Karpas-422 (cell line): Measurements from ENCODE around the gene FUZ. TPM values are rescaled to one million over a fixed set of nuclear protein-coding genes. Genes with fewer than 3 reads are reported as not detected.
A peak's percentile ranks its signal among the peaks of the same experiment; 100 is the strongest.

Experiments
- DNase-seq: peaks from one replicate; pipeline ENCODE4 v3.0.0-alpha.2; 2015
- H2AFZ ChIP-seq: fragments of 200-600 bp; sonication (generic); 2 replicates; pipeline ENCODE4 v1.6.1; 2014; ENCODE audit warnings: antibody characterized with exemption, low read length, mixed read lengths
- H3K27ac ChIP-seq: fragments of 200-600 bp; sonication (generic); 2 replicates; pipeline ENCODE4 v1.5.1; 2014; ENCODE audit warnings: mild to moderate bottlenecking, low read length, moderate library complexity
- H3K27me3 ChIP-seq: fragments of 200-600 bp; sonication (generic); 2 replicates; pipeline ENCODE4 v1.6.1; 2014; ENCODE audit warnings: low read length, mixed read lengths
- H3K36me3 ChIP-seq: fragments of 200-600 bp; sonication (generic); 2 replicates; pipeline ENCODE4 v1.6.1; 2014; ENCODE audit warnings: low read length, mixed read lengths; ENCODE audit not compliant: insufficient read depth
- H3K4me1 ChIP-seq: fragments of 200-600 bp; sonication (generic); 2 replicates; pipeline ENCODE4 v1.6.1; 2014; ENCODE audit warnings: mild to moderate bottlenecking, low read length, mixed read lengths
- H3K4me2 ChIP-seq: fragments of 200-600 bp; sonication (generic); 2 replicates; pipeline ENCODE4 v1.6.1; 2014; ENCODE audit warnings: low read length, low read depth, mild to moderate bottlenecking; ENCODE audit not compliant: poor library complexity, severe bottlenecking
- H3K4me3 ChIP-seq: fragments of 200-600 bp; sonication (generic); 2 replicates; pipeline ENCODE4 v1.5.1; 2014; ENCODE audit warnings: mild to moderate bottlenecking, antibody characterized with exemption, low read length, mixed read lengths
- H3K79me2 ChIP-seq: fragments of 200-600 bp; sonication (generic); 2 replicates; pipeline ENCODE4 v1.6.1; 2014; ENCODE audit warnings: mild to moderate bottlenecking, low read length, mixed read lengths
- H3K9ac ChIP-seq: fragments of 200-600 bp; sonication (generic); 2 replicates; pipeline ENCODE4 v1.6.0; 2014; ENCODE audit warnings: low read length
- H3K9me2 ChIP-seq: fragments of 200-600 bp; sonication (generic), shearing (Covaris generic); replicated peaks from 2 replicates; pipeline ENCODE4 v1.6.0; 2014; ENCODE audit warnings: mild to moderate bottlenecking, low read length, moderate library complexity; ENCODE audit not compliant: insufficient read depth
- H3K9me3 ChIP-seq: fragments of 300-700, 200-600 bp; sonication (generic); 2 replicates; pipeline ENCODE4 v1.6.1; 2014; ENCODE audit warnings: low read length, mixed read lengths
- H4K20me1 ChIP-seq: fragments of 200-600 bp; sonication (generic); 2 replicates; pipeline ENCODE4 v1.6.1; 2014; ENCODE audit warnings: mild to moderate bottlenecking, antibody characterized with exemption, low read length, low read depth; ENCODE audit not compliant: insufficient read depth
- total RNA-seq: library from RNA; depleted of rRNA; stranded (reverse); fragments of >200 nt; shearing (Covaris generic); gene quantifications from 2 replicates; pipeline ENCODE4 v1.2.3, GENCODE V29; 2014; ENCODE audit warnings: low replicate concordance

The FUZ gene
- total RNA-seq, 1 experiment from 2014 or later: 15.8 TPM

DNA sequence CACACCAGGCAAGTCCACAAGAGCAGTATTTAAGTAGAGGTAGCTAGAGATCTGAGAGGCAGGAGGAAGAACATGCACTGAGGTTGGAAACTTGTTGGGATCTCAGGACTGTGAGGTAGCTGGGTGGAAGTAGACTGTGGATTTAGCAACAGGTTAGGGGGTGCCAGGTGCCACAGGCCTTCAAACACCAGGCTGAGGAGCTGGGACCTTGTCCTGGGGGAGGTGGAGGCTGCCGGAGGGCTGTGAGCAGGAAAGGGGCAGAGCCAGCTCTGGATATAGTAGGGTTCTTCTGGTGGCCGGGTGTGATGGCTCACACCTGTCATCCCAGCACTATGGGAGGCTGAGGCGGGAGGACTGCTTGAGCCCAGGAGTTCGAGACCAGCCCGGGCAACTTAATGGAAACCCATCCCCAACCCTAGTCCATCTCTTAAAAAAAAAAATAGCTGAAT is 3.1 kb downstream of the FUZ start:
- no peaks in the 10 kb centered on the region for H3K79me2 ChIP-seq
- H3K36me3 ChIP-seq: no peaks in the 10 kb centered on the region
- H3K4me2 ChIP-seq: peak overlapping the region; percentile 89
- no peak overlapping the region for H2AFZ ChIP-seq
- H3K9me3 ChIP-seq: no peaks in the 10 kb centered on the region
- H3K27me3 ChIP-seq: no peaks in the 10 kb centered on the region
- no peaks in the 10 kb centered on the region for H3K9me2 ChIP-seq
- no peak overlapping the region for H3K27ac ChIP-seq
- peak overlapping the region; percentile 76 for H3K4me3 ChIP-seq
- no peaks in the 10 kb centered on the region for H4K20me1 ChIP-seq
- no peak for DNase-seq
- H3K4me1 ChIP-seq: peaks cover 36% of the 10 kb centered on the region
- peak overlapping the region; percentile 67 for H3K9ac ChIP-seq

DNA sequence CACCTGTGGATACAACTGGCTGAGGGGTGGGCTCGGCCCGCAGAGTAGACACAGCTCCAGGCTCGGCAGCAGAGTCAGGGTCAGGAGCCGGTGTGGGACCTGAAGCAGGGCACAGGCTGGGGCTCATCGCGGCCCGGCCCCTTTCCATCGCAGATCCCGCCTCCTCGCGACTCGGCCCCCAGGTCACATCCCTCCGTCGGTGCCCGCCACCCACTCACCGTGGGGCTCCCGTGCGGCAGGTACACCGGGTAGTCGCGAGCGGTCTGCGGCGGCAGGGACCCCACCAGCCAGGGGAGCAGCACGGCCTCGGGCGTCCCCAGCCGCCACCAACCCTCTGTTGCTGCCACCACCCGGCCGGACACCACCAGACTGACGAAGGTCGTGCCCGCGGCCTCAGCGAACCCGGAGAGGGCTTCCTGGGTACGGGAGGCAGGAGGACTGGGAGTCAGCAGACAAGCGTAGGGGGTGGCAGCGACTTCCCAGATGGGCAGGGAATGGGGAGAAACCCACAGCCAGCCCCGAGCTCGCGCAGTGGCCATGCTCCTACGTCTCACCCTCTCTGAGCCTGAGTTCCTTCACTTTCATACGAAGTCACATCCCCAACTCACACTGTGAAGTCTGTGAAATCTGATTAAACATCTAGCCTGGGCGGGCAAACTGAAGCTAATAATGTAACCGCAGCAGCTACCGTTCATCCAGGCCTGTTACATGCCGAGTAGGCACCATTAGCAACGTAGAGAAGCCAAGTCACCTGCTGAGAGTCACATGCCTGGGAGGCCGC is 3.7 kb downstream of the FUZ start:
- no peaks in the 10 kb centered on the region for H3K27me3 ChIP-seq
- H3K4me1 ChIP-seq: peaks cover 34% of the 10 kb centered on the region
- no peaks in the 10 kb centered on the region for H3K79me2 ChIP-seq
- peak overlapping the region; percentile 67 for H3K9ac ChIP-seq
- H3K4me3 ChIP-seq: peak overlapping the region; percentile 76
- H4K20me1 ChIP-seq: no peaks in the 10 kb centered on the region
- 0 out of 2 replicates have a peak, but pooled peaks cover 5% of the 10 kb centered on the region for H3K36me3 ChIP-seq
- no peaks in the 10 kb centered on the region for H3K9me3 ChIP-seq
- peak overlapping the region; percentile 89 for H3K4me2 ChIP-seq
- peak overlapping the region; percentile 61; the same call in 1 of the 2 replicates for H2AFZ ChIP-seq
- DNase-seq: peak; percentile 75
- H3K27ac ChIP-seq: no peak overlapping the region
- no peaks in the 10 kb centered on the region for H3K9me2 ChIP-seq

DNA sequence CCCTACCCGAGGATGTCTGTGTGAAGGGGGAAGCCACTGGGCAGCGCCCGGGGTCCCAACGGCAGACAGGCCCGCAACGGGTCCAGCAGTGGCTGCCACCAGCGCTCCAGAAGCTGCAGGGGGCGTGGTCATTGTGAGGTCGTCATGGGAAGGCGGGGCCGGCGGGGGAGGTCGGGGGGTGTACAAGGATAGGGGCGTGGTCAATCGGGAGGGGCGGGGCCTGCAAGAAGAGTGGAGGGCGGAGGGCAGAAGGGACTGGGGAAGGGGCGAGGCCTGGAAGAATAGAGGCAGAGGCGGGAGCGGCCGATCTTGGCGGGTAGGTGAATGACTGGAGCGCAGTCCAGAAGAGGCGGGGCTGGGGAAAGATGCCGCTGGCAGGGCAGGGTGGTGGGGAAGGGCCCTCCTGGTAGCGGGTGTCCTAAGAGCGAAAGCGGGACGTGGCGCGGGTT is 4.4 kb downstream of the FUZ start:
- Histone ChIP-seq H3K27me3 (no peaks in the 10 kb centered on the region), H2AFZ (peak overlapping the region; percentile 61; the same call in 1 of the 2 replicates), H3K36me3 (0 out of 2 replicates have a peak, but pooled peaks cover 5% of the 10 kb centered on the region), H3K9ac (peak overlapping the region; percentile 67), H3K27ac (no peak overlapping the region), H3K4me2 (peak overlapping the region; percentile 89), H3K79me2 (no peaks in the 10 kb centered on the region), H3K4me1 (peaks cover 28% of the 10 kb centered on the region), H3K4me3 (peak overlapping the region; percentile 76), H3K9me2 (no peaks in the 10 kb centered on the region), H3K9me3 (no peaks in the 10 kb centered on the region), H4K20me1 (no peaks in the 10 kb centered on the region)
- DNase-seq: peak; percentile 97

DNA sequence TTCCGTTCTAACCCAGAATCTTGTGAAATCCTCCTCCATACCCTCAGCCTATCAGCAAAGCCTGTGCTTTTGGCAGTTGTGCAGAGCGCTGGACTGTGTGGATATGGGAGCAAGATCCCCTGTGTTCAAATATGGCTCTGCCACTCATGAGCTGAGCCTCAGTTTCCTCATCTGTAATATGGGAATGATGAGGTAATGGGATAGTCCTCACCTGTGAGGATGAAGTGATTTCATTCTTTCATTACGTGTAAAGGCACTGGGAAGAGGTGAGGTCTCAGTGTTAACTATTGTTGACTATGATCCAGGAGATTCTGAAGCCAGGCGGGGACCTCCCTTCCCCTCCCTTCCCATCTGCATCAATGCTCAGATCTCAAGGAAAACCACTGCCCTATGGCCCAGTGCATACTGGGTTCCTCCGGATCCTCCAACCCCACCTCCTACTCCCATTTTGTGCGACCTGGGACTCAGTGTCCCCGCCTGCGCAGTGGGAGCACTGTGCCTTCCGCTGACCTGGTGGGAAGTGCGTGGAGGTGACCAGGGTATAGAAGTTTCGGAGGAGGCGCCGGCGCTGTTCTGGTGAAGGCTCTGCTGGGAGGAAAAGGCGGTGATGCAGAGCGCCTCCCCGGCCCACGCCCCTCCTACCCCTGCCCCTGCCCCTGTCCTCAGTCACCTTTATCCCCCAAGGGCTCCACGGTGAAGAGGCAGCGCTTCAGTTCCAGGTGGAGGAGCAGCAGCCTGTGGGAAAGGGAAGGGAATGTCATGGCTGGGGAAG is 5.0 kb downstream of the FUZ start:
- no peak for DNase-seq

DNA sequence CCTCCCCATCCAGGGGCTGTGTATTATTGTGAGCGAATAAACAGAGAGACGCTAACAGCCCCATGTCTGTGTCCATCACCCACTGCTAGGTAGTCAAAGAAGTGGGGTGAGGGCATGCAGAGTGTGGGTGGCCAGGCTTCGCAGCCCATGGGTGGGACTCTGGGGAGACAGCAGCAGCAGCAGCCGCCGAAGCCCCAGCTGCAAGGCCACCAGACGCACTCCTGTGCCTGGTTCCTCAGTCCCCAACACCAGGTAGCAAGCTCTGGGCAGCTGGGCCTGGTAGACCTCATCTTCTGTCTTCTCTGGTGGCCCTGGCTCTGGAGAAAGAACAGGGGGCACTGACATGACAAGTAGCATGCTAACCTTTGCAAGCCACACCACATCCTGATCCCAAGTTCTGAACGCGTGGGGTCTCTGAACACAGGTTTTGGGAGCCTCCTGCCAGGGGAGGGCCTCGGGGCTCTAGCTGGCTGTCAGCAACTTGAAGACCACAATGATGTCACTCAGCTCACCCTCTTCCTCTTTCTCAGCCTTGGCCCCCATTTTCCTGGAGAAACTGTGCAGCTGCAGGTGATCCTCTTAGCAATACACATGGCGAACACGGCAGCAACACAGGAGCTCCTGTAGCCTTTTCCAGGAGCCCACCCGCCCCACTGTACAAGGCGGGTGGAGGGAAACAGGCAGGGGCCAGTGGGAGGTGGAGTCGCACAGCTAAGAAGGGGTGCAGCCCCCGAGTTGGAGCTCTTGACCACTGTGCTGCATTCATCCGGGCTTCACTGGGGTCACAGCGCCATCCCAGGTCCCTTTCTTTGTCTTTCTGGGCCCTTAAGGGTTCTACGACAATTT is 5.8 kb downstream of the FUZ start:
- H3K79me2 ChIP-seq: no peaks in the 10 kb centered on the region
- H3K9me3 ChIP-seq: no peaks in the 10 kb centered on the region
- peak; percentile 71 for DNase-seq
- H3K4me3 ChIP-seq: no peak overlapping the region
- H3K36me3 ChIP-seq: 0 out of 2 replicates have a peak, but pooled peaks cover 15% of the 10 kb centered on the region
- H3K4me1 ChIP-seq: peaks cover 19% of the 10 kb centered on the region
- H3K4me2 ChIP-seq: no peak overlapping the region
- H2AFZ ChIP-seq: no peak overlapping the region
- H4K20me1 ChIP-seq: no peaks in the 10 kb centered on the region
- no peak overlapping the region for H3K27ac ChIP-seq
- H3K9ac ChIP-seq: no peak overlapping the region
- H3K9me2 ChIP-seq: no peaks in the 10 kb centered on the region
- H3K27me3 ChIP-seq: no peaks in the 10 kb centered on the region

More for the DNA sequence above, 5.0 kb downstream of the FUZ start:
- Histone ChIP-seq H3K36me3 (0 out of 2 replicates have a peak, but pooled peaks cover 11% of the 10 kb centered on the region), H4K20me1 (no peaks in the 10 kb centered on the region), H3K9ac (no peak overlapping the region), H3K27ac (no peak overlapping the region), H3K9me2 (no peaks in the 10 kb centered on the region), H3K4me1 (peaks cover 27% of the 10 kb centered on the region), H3K4me2 (peak overlapping the region; percentile 89), H2AFZ (no peak overlapping the region), H3K79me2 (no peaks in the 10 kb centered on the region), H3K9me3 (no peaks in the 10 kb centered on the region), H3K27me3 (no peaks in the 10 kb centered on the region), H3K4me3 (peak overlapping the region; percentile 76; the same call in 1 of the 2 replicates)

DNA sequence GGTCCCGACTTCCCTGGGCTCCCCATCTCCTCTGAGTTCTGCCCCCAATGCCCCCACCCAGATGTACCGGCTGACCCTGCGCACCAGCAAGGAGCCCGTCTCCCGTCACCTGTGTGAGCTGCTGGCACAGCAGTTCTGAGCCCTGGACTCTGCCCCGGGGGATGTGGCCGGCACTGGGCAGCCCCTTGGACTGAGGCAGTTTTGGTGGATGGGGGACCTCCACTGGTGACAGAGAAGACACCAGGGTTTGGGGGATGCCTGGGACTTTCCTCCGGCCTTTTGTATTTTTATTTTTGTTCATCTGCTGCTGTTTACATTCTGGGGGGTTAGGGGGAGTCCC is 6.5 kb downstream of the FUZ start:
- H4K20me1 ChIP-seq: no peaks in the 10 kb centered on the region
- H3K27me3 ChIP-seq: no peaks in the 10 kb centered on the region
- H2AFZ ChIP-seq: no peak overlapping the region
- no peaks in the 10 kb centered on the region for H3K9me2 ChIP-seq
- no peaks in the 10 kb centered on the region for H3K9me3 ChIP-seq
- no peak overlapping the region for H3K4me3 ChIP-seq
- 0 out of 2 replicates have a peak, but pooled peaks cover 15% of the 10 kb centered on the region for H3K36me3 ChIP-seq
- no peak for DNase-seq
- H3K79me2 ChIP-seq: no peaks in the 10 kb centered on the region
- H3K4me1 ChIP-seq: peaks cover 19% of the 10 kb centered on the region
- no peak overlapping the region for H3K9ac ChIP-seq
- no peak overlapping the region for H3K27ac ChIP-seq
- no peak overlapping the region for H3K4me2 ChIP-seq

DNA sequence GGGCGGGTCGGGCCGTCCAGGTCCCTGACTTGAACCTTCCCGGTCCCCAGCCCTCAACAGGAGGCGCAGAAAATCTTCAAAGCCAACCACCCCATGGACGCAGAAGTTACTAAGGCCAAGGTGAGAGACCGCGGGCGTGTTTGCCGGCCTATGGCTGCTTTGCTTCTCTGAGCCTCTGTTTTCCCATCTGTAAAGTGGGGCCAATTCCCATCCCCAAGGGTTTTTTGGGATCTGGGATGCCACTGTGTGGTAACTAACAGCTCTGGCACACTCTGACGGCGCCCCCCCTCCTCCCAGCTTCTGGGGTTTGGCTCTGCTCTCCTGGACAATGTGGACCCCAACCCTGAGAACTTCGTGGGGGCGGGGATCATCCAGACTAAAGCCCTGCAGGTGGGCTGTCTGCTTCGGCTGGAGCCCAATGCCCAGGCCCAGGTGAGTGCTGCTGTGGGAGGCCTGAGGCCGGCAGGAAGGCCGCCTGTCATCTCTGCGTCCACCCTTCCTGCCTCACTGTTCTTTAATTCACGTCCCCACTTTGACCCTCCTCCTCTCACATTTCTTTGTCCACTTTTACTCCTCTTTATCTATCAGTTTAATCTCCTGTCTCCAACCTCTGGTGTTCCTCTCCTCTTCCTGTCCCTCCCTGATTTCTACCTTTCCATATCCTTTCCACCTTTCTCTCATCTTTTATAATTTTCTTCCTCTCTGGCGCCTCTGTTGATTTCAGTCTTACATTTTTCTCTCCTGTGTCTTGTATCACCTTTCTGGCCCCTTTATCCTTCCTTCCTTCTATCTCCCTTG is 7.1 kb downstream of the FUZ start:
- Histone ChIP-seq H3K4me3 (no peak overlapping the region), H3K4me2 (no peak overlapping the region), H3K79me2 (no peaks in the 10 kb centered on the region), H2AFZ (no peak overlapping the region), H3K9ac (no peak overlapping the region), H3K4me1 (peaks cover 19% of the 10 kb centered on the region), H3K36me3 (0 out of 2 replicates have a peak, but pooled peaks cover 15% of the 10 kb centered on the region), H3K9me3 (no peaks in the 10 kb centered on the region), H4K20me1 (no peaks in the 10 kb centered on the region), H3K27ac (no peak overlapping the region), H3K27me3 (no peaks in the 10 kb centered on the region), H3K9me2 (no peaks in the 10 kb centered on the region)
- DNase-seq: no peak
